Spleen (tissue), 11 donors: ENCODE results near the gene FUT7. TPM values are rescaled to one million over a fixed set of nuclear protein-coding genes. Genes with fewer than 3 reads are reported as not detected.

Source experiments
- DNase-seq: peaks from one replicate; pipeline ENCODE4 v3.0.0-alpha.2; 2020
- H3K27ac ChIP-seq, 8 donors: fragments of 200-600 bp; sonication (generic) in 7 of 8; 1 replicate in 4 of 8; 2 replicates in 4 of 8; pipeline versions ENCODE4 v1.5.0 to v1.8.0; 2016 to 2021; ENCODE audit warnings: inconsistent platforms in 4 of 8, mild to moderate bottlenecking in 4 of 8, moderate library complexity in 1 of 8
- H3K27me3 ChIP-seq, 7 donors: fragments of 200-600 bp; sonication (generic) in 6 of 7; replicated peaks in 1 of 7; 1 replicate in 4 of 7; 2 replicates in 3 of 7; pipeline versions ENCODE4 v1.5.0 to v1.8.0; 2016 to 2021; ENCODE audit warnings: inconsistent platforms in 3 of 7, mild to moderate bottlenecking in 1 of 7
- H3K36me3 ChIP-seq, 6 donors: fragments of 200-600 bp; sonication (generic) in 5 of 6; 1 replicate in 4 of 6; 2 replicates in 2 of 6; pipeline versions ENCODE4 v1.5.0 to v1.8.0; 2016 to 2021; ENCODE audit warnings: inconsistent platforms in 2 of 6
- H3K4me1 ChIP-seq, 6 donors: fragments of 200-600 bp; sonication (generic) in 5 of 6; 1 replicate in 3 of 6; 2 replicates in 3 of 6; pipeline versions ENCODE4 v1.5.0 to v1.8.0; 2016 to 2021; ENCODE audit warnings: inconsistent platforms in 3 of 6
- H3K4me3 ChIP-seq, 8 donors: fragments of 200-600 bp; sonication (generic) in 7 of 8; 1 replicate in 4 of 8; 2 replicates in 4 of 8; pipeline versions ENCODE4 v1.5.0 to v1.8.0; 2016 to 2021; ENCODE audit warnings: inconsistent platforms in 4 of 8, mild to moderate bottlenecking in 4 of 8, moderate library complexity in 2 of 8
- H3K9me3 ChIP-seq, 8 donors: fragments of 200-600 bp; sonication (generic) in 7 of 8; 1 replicate in 4 of 8; 2 replicates in 4 of 8; pipeline versions ENCODE4 v1.5.0 to v1.8.0; 2016 to 2021; ENCODE audit warnings: inconsistent platforms in 4 of 8
- POLR2A ChIP-seq, 3 donors: fragments of 450-650 bp; IDR thresholded peaks; one replicate each; pipeline ENCODE4 v1.5.1; 2017; ENCODE audit warnings: antibody characterized with exemption in 3 of 3, mild to moderate bottlenecking in 1 of 3
- POLR2AphosphoS5 ChIP-seq, 3 donors: sonication (generic); formaldehyde crosslinking; IDR thresholded peaks; one replicate each; pipeline ENCODE4 v1.5.1; 2017; ENCODE audit warnings: antibody characterized with exemption in 3 of 3
- WGBS, 5 donors: extraction: QIAGEN DNeasy Blood & Tissue Kit in 3 of 5; methylation state at CpG; one replicate each; pipeline versions ENCODE4 v1.1.5 to v1.1.7; 2013 to 2018; 5-methylcytosine and 5-hydroxymethylcytosine counted together
- intact Hi-C: fragments of 100-400 bp; cut with DNase I; formaldehyde crosslinking; loops from one replicate; pipeline ENCODE4 v1.15.0; 2023; ENCODE audit warnings: low total_unique reads
- polyA plus RNA-seq, 3 donors: library from polyadenylated mRNA; stranded (reverse); fragments of 200-250 nt; gene quantifications; one replicate each; pipeline ENCODE4 v1.2.1, GENCODE V29; 2013
- total RNA-seq, 7 donors: library from RNA; depleted of rRNA in 3 of 7; stranded (reverse); fragments of >200 nt in 3 of 7; fragmentation: NEBNext Ultra II Directional in 4 of 7; extraction: Animal tissue kit (Norgen Biotek cat#: 25700) in 4 of 7; gene quantifications; one replicate each; pipeline versions ENCODE4 v1.1.0 to v1.2.1, GENCODE V29; 2016 to 2021
- TF ChIP-seq, protein P1 (sequence below), 11 experiments: fragments of 200-600 bp in 7 of 11; fragments of 450-650 bp in 4 of 11; sonication (generic) in 4 of 11; IDR thresholded peaks in 8 of 11; conservative IDR thresholded peaks in 3 of 11; 1 replicate in 7 of 11; 2 replicates in 4 of 11; pipeline versions ENCODE4 v1.4.0 to v1.8.0; 2016 to 2021; ENCODE audit warnings: antibody characterized with exemption in 11 of 11, inconsistent platforms in 4 of 11, mild to moderate bottlenecking in 1 of 11
- donor health status: healthy with polysubstance abuse.
- donor health status: DM: no; HTN: no; CAD: no; lungs with moderate emphysema.
- donor health status: DM: no; HTN: no; CAD: no.
- donor health status: Bipolar disorder and iron deficiency.
- donor health status: healthy.
- donor health status: DM: no; HTN: no; CAD: no.
- donor health status: DM: yes; HTN: yes; CAD: no.

FUT7 gene
- total and polyA plus RNA-seq, 10 donors: 4.0 to 14.9 (median 6.3) TPM

DNA sequence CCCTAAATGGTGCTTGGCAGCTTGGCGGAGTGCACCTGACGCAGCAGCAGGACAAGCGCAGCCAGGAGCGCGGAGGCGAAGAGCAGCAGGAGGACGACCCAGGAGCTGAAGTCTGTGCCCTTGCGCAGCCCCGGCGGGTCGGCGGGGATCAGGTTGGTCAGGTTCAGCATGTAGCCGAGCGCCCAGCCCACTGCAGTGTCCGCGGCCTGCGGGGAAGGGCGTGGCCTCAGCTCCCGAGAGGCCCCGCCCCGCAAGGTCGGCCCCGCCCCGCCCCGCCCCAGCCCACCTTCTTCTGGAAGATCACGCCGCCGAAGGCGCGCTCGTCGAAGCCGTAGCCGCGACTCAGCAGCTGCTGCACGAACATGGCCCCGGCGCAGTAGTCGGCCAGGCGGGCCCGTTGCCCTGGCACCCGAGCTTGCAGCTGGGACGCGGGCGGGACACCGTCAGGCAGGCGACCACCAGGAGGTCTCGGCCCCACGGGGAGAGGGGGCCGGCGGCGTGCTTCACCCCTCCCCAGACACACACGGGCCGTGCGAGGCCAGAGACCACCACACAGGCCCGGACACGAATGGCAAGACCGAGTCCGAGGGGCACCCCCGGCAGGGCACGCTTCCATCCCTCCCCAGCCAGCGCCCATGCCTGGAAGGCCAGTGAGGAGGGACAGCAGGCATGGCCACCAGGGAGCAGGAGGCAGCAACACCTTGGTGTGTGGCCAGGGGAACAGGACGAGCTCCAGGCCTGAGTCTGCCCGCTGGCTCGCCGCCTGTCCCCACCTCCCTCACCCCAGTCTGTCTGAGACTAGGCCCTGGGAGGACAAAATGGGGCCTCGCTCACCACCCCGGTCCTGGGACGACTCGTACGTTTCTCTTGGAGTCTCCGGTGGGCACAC lies 17.0 kb upstream of the FUT7 start:
- no peak for TF ChIP-seq POLR2A (IDR thresholded peaks at IDR 0.05)
- TF ChIP-seq, protein P1, sequence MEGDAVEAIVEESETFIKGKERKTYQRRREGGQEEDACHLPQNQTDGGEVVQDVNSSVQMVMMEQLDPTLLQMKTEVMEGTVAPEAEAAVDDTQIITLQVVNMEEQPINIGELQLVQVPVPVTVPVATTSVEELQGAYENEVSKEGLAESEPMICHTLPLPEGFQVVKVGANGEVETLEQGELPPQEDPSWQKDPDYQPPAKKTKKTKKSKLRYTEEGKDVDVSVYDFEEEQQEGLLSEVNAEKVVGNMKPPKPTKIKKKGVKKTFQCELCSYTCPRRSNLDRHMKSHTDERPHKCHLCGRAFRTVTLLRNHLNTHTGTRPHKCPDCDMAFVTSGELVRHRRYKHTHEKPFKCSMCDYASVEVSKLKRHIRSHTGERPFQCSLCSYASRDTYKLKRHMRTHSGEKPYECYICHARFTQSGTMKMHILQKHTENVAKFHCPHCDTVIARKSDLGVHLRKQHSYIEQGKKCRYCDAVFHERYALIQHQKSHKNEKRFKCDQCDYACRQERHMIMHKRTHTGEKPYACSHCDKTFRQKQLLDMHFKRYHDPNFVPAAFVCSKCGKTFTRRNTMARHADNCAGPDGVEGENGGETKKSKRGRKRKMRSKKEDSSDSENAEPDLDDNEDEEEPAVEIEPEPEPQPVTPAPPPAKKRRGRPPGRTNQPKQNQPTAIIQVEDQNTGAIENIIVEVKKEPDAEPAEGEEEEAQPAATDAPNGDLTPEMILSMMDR (IDR thresholded peaks at IDR 0.05 in 8 of 11, conservative IDR thresholded peaks at IDR 0.05 in 3 of 11): no peak
- TF ChIP-seq POLR2AphosphoS5 (IDR thresholded peaks at IDR 0.05): no peak
- Histone ChIP-seq H3K27ac (no peak overlapping the region), H3K4me3 (no peak overlapping the region), H3K9me3 (no peaks in the 10 kb centered on the region), H3K36me3 (no peaks in the 10 kb centered on the region), H3K27me3 (peaks cover 15 to 100% (median 98%) of the 10 kb centered on the region in 7 donors), H3K4me1 (peaks cover 25 to 64% (median 48%) of the 10 kb centered on the region in 6 donors)
- no peak for DNase-seq
- intact Hi-C loops: no loop called here
- 36 to 62% (median 44%) methylated on average over 21 to 72 of the region's 72 CpGs for WGBS, 5 donors

DNA sequence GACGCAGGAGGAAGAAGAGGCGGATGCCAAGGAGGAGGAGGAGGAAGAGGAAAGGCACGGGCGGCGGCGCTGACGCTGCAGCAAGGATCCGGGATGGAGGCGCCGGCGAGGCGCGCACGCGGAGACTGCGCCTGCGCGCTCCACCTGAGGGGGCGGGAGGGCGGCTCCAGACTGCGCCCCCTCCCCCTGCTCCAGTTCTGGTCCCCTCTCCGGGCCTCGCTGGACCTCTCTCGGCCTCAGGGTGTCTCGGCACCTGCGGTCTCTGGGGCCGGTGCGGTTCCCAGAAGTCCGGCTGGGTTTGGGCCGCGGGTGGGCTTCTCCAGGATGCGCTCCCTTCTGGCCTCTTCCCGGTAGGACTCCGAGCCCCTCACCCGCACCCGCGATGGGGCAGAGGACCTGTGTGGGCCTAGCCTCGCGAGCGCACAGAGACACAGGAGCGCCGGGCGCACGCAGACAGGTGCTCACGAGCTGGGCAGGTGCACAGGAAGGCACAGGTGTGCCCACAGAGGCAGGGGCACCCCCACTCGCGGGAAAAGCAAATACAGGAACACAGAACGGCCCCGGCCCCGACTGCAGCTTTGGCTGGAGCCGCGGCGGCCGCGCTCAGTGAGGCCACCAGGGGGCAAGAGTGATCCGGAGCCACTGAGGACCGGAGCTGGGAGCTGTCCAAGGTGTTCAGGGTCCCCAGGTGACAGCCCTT lies 14.3 kb upstream of the FUT7 start, which contains the start of gene NPDC1:
Gene NPDC1, minus strand, starts transcription at position 90 of the 700 bp plus-strand sequence. CDS start 188 bp downstream, outside the sequence.
- WGBS, 5 donors: 0 to 1% (median 1%) methylated on average over 43 to 57 of the region's 57 CpGs
- DNase-seq: peak; percentile 93
- H3K27me3 ChIP-seq: peaks cover 11 to 99% (median 79%) of the 10 kb centered on the region in 7 donors

DNA sequence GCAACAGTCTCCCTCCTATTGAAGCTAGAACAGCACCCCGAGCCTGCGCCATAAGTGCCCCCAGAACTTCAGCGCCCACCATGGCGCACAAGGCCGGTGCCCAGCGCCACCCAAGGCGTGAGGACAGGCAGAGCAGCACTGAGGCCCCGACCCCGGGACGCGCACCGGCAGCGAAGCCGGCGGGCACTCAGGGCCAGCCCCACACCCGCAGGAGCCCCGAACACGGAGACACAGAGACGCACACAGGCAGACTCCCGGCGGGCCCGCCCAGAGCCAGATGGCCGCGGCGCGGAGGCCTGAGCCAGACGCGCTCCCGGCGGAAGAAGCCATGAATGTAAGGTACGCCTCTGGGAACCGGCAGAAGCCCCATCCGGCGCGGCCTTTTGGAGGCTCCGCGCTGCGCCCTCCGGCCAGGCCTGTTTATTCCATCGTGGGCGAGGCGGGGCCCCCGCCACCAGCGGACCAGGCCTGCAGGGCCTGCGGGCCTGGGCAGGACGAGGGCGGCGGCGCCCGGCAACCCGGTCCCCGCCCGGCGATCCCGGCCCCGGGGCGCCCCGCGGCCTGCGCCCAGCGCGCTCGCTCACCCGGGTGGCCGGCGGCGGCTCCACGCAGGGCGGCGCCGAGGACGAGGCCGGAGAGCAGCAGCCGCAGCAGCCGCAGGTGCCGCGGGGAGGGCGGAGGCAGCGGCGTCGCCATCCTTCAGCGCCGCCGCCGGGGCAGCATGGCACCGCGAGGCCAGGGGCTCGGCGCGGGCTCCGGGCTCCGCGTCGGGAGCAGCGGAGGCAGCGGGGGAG lies 13.6 kb upstream of the FUT7 start:
- intact Hi-C loops: no loop called here
- no peak for DNase-seq
- Histone ChIP-seq H3K36me3 (peaks cover 0 to 4% (median 0%) of the 10 kb centered on the region in 6 donors), H3K27ac (peak overlapping the region; percentile 1 to 83 (median 79)), H3K9me3 (no peaks in the 10 kb centered on the region), H3K27me3 (peaks cover 11 to 98% (median 71%) of the 10 kb centered on the region in 7 donors), H3K4me1 (peaks cover 25 to 79% (median 56%) of the 10 kb centered on the region in 6 donors), H3K4me3 (peak overlapping the region; percentile 37 to 77 (median 52))
- 1 to 3% (median 2%) methylated on average over 52 to 96 of the region's 96 CpGs for WGBS, 5 donors
- TF ChIP-seq POLR2A (IDR thresholded peaks at IDR 0.05) (no peak), POLR2AphosphoS5 (IDR thresholded peaks at IDR 0.05) (no peak)
- TF ChIP-seq, protein P1 (IDR thresholded peaks at IDR 0.05 in 8 of 11, conservative IDR thresholded peaks at IDR 0.05 in 3 of 11): no peak

More for the DNA sequence above, 14.3 kb upstream of the FUT7 start, which contains the start of gene NPDC1:
- TF ChIP-seq, protein P1 (IDR thresholded peaks at IDR 0.05 in 8 of 11, conservative IDR thresholded peaks at IDR 0.05 in 3 of 11): peak; percentile 58 to 91 (median 87)
- no peak for TF ChIP-seq POLR2A (IDR thresholded peaks at IDR 0.05)
- peak; percentile 20 to 67 (median 56) for TF ChIP-seq POLR2AphosphoS5 (IDR thresholded peaks at IDR 0.05)
- Histone ChIP-seq H3K9me3 (no peaks in the 10 kb centered on the region), H3K4me3 (peak within 1 kb of the TSS; percentile 37 to 77 (median 52)), H3K4me1 (peaks cover 24 to 72% (median 53%) of the 10 kb centered on the region in 6 donors), H3K36me3 (no peaks in the 10 kb centered on the region), H3K27ac (peak within 1 kb of the TSS; percentile 1 to 83 (median 79))
- intact Hi-C loops: no loop called here
